Central memory CD8-positive, alpha-beta T cell (primary cell): ENCODE data around the gene CERK.

Source experiments
- ATAC-seq: fragments of 150-1000 bp; cut with Tn5 transposase; replicated peaks from 2 replicates; pipeline ENCODE4 v1.10.0; 2022; ENCODE audit warnings: mild to moderate bottlenecking, moderate FRiP score, moderate number of reproducible peaks; ENCODE audit not compliant: poor library complexity, severe bottlenecking; ENCODE audit errors: extremely low read depth
- DNase-seq, 2 donors: peaks; one replicate each; pipeline ENCODE4 v3.0.0; 2021; ENCODE audit warnings: low spot score in 2 of 2
- H3K27ac Mint-ChIP-seq: one replicate; pipeline ENCODE4 v1.8.0; 2022; ENCODE audit warnings: low read depth, mild to moderate bottlenecking, moderate library complexity, mixed read lengths
- H3K27me3 Mint-ChIP-seq: one replicate; pipeline ENCODE4 v1.8.0; 2022; ENCODE audit warnings: mixed read lengths
- H3K36me3 Mint-ChIP-seq: one replicate; pipeline ENCODE4 v1.8.0; 2022; ENCODE audit warnings: mild to moderate bottlenecking, moderate library complexity, mixed read lengths; ENCODE audit not compliant: insufficient read depth
- H3K4me1 Mint-ChIP-seq: one replicate; pipeline ENCODE4 v1.8.0; 2022; ENCODE audit warnings: mixed read lengths
- H3K4me3 Mint-ChIP-seq: one replicate; pipeline ENCODE4 v1.8.0; 2022; ENCODE audit warnings: mild to moderate bottlenecking, moderate library complexity, mixed read lengths
- H3K9me3 Mint-ChIP-seq: one replicate; pipeline ENCODE4 v1.8.0; 2022; ENCODE audit warnings: mixed read lengths

The CERK gene

DNA sequence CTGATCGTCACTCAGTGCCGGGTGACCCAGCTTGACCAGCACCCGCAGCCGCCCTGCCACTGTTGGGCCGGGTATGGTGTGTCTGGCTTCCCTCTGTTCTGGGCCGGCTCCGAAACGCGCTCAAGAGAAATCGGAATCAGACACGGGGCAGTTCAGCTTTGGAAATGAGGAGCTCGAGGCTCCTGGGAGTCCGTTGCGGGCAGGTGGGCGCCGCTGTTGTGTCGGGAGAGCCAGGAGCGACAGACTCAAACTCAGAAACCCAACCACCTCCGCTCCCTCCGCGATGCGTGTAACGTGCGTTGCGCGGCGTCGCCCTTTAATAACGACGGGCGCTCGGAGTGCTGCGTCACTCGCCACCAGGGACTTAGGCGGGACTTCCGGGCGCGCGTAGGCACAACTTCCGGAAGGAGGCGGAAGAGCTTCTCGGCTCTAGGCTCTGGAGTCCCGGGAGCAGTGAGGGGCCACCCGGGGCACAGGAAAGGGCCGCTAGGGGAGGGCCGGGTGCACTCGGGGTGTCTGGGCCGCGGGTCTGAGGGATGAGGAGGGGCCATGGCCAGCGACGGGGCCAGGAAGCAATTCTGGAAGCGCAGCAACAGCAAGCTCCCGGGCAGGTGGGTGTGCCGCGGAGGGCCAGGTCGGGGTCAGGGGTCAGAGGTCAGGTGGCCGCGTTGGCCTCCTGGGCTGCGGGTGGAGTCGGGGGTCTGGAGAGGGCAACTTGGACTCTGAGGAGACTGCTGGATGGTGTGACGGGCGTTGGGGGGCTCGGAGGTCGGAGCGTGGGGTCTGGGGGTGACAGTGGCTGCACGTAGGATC is 24.4 kb upstream of the CERK start, which contains the start of gene TBC1D22A:
Gene TBC1D22A, plus strand, starts transcription at position 413 of the 813 bp plus-strand sequence. Its CDS starts 137 bp downstream, at position 550.
- H3K27me3 Mint-ChIP-seq: no peaks in the 10 kb centered on the region
- H3K27ac Mint-ChIP-seq: peak within 1 kb of the TSS; percentile 99
- H3K4me1 Mint-ChIP-seq: peaks cover 64% of the 10 kb centered on the region
- no peaks in the 10 kb centered on the region for H3K9me3 Mint-ChIP-seq
- peaks cover 22% of the 10 kb centered on the region for H3K36me3 Mint-ChIP-seq
- peak; percentile 90 to 91 for DNase-seq
- peak; percentile 91 for ATAC-seq
- H3K4me3 Mint-ChIP-seq: peak within 1 kb of the TSS; percentile 96

DNA sequence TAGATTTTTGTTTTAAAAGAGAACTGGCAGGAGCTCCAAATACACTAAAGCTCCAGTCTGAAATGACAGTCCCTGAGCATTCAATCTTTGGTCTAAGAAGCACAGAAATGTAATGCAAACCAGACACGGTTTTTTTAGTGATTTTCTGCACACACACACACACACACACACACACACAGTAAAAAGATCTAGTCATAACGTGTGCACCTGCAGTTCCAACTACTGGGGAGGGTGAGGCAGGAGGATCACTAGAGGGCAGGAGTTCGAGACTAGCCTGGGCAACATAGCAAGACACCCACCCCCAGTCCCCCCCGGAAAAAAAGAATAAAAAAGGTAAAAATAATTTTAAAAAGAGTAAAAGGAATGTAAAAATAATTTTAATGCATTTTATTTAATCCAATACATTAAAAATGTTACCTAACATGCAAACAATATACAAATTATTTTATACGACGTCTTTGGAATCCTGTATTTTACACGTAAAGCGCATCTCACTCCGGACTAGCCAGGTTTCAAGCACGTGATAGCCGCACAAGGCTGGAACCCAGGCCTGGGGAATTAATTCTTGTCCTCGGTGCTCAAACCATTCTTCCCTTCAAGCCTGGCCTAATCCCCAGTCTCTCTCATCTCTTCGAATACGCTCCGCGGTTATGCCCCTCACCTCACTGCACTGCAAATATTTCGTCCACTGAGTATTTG is 23.6 kb upstream of the CERK start:
- ATAC-seq (peak; percentile 5), DNase-seq (no peak)
- Mint-ChIP-seq H3K4me1 (peaks cover 57% of the 10 kb centered on the region), H3K27me3 (no peaks in the 10 kb centered on the region), H3K36me3 (peaks cover 22% of the 10 kb centered on the region), H3K9me3 (no peaks in the 10 kb centered on the region), H3K27ac (peak overlapping the region; percentile 99), H3K4me3 (peak overlapping the region; percentile 96)

DNA sequence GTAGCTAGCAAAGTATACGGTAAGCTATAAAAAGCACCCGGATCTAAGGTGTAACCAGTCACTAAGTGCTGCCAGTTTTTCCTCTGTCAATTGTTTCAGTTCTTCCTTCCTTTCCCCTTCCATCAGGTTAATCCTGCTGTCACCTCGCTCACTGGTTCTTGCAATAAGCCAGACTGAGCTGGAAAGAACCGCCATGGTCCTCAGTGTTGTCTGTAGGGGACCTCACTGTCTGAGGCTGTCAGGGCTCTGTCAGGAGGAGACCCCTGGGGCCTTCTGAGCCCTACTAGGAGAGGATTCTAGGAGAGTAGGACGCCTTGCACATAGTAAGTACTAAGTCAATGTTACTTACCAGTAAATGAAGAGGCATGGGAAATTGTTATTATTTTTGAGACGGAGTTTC is 23.0 kb upstream of the CERK start:
- H3K27ac Mint-ChIP-seq: peak overlapping the region; percentile 99
- H3K36me3 Mint-ChIP-seq: peaks cover 22% of the 10 kb centered on the region
- H3K27me3 Mint-ChIP-seq: no peaks in the 10 kb centered on the region
- no peaks in the 10 kb centered on the region for H3K9me3 Mint-ChIP-seq
- no peak for DNase-seq
- H3K4me3 Mint-ChIP-seq: peak overlapping the region; percentile 96
- H3K4me1 Mint-ChIP-seq: peaks cover 54% of the 10 kb centered on the region
- no peak for ATAC-seq

DNA sequence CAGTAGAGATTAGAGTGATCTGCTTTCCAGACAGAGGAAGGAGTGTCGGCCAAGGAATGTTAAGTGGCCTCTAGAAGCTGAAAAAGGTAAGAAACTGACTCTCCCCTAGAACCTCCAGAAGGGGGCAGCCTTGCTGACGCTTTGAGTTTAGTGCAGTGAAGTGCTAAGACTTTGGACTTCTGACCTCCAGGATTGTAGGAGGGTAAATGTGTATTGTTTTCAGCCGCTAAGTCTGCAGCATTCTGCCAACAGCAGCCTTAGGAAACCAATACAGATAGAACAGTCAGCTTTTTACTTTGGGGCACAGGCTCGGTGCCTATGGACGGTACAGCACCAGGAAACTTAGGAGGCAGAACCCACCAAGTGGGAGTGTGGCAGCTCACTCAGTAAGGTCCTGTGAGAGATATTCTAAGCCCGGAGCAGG is 20.8 kb upstream of the CERK start:
- Mint-ChIP-seq H3K36me3 (peaks cover 17% of the 10 kb centered on the region), H3K4me1 (peaks cover 36% of the 10 kb centered on the region), H3K27ac (peak overlapping the region; percentile 5), H3K27me3 (no peaks in the 10 kb centered on the region), H3K4me3 (no peak overlapping the region), H3K9me3 (no peaks in the 10 kb centered on the region)
- ATAC-seq (no peak), DNase-seq (peak in 1 of 2 donors; percentile 26)

DNA sequence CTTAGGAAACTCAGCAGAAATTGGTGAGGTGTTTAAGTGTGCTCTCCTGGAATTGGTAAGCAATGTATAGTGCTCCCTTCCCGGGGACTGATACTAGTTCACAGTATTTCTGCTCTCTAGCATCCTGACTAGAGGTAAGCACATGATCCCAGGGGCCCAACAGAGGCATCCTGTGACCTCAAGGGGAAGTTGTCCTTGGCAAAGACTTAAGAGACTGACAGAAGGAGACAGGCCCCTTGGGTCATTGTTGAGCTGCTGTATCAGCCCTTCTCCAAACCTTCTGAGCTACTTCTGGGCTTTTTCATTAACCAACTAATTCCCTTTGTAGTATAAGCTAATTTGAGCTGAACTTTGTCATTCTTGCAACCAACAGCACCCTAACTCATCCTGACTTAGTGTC is 20.1 kb upstream of the CERK start:
- Mint-ChIP-seq H3K27ac (peak overlapping the region; percentile 5), H3K4me1 (peaks cover 31% of the 10 kb centered on the region), H3K9me3 (no peaks in the 10 kb centered on the region), H3K36me3 (peaks cover 16% of the 10 kb centered on the region), H3K27me3 (no peaks in the 10 kb centered on the region), H3K4me3 (no peak overlapping the region)
- DNase-seq: no peak
- no peak for ATAC-seq

DNA sequence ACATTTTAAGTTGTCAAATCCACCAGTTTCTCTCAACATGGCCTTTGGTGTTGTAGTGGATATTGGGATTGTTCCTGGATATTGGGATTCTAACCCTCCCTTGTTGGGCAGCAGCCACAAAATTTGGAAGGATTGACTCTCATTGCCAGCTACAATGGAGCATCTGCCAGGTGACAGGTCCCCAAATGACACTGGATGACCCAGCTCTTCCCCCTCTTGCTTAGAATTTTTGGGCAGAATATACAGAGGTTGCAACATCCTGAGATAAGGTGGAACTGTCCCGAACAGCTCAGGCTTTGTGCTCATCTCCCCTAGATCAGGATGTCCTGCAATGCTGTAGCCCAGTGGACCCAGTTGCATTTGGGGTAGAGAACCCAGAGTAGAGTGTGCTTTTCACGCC is 19.1 kb upstream of the CERK start:
- no peak for DNase-seq
- Mint-ChIP-seq H3K27me3 (no peaks in the 10 kb centered on the region), H3K9me3 (no peaks in the 10 kb centered on the region), H3K36me3 (peaks cover 7% of the 10 kb centered on the region), H3K27ac (no peak overlapping the region), H3K4me3 (no peak overlapping the region), H3K4me1 (peaks cover 21% of the 10 kb centered on the region)
- no peak for ATAC-seq

DNA sequence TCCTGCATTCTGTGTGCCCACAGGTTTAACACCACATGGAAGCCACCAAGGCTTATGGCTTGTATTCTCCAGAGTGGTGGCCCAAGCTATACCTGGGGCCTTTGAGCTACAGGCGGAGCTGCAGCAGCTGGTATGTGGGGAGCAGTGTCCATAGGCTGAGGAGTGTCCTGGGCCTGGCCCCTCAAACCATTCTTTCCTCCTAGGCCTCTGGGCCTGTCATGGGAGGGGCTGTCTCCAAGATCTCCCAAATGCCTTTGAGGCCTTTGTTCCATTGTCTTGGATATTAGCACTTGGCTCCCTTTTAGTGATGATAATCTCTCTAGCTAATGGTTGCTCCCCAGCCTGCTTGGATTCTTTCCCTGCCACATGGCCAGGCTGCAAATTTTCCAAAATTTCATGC is 18.0 kb upstream of the CERK start:
- peaks cover 4% of the 10 kb centered on the region for H3K36me3 Mint-ChIP-seq
- no peaks in the 10 kb centered on the region for H3K9me3 Mint-ChIP-seq
- ATAC-seq: no peak
- H3K4me1 Mint-ChIP-seq: peaks cover 15% of the 10 kb centered on the region
- no peak overlapping the region for H3K4me3 Mint-ChIP-seq
- no peaks in the 10 kb centered on the region for H3K27me3 Mint-ChIP-seq
- no peak for DNase-seq
- no peak overlapping the region for H3K27ac Mint-ChIP-seq

DNA sequence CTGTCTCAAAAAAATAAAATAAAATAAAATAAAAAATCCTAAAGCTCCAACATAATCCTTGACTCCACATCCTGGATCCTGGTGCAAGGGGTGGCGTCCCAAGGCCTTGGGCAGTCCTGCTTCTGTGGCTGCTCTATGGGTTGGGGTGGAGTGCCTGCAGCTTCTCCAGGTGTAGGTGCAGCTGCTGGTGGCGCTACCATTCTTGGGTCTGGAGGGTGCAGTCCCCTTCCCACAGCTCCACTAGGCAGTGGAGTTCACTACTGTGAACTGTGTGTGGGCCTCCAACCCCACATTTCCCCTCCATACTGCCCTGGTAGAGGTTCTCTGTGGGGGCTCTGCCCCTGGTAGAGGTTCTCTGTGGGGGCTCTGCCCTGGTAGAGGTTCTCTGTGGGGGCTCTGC is 17.5 kb upstream of the CERK start:
- DNase-seq (no peak), ATAC-seq (no peak)
- peaks cover 16% of the 10 kb centered on the region for H3K4me1 Mint-ChIP-seq
- H3K36me3 Mint-ChIP-seq: peaks cover 4% of the 10 kb centered on the region
- no peak overlapping the region for H3K4me3 Mint-ChIP-seq
- no peaks in the 10 kb centered on the region for H3K27me3 Mint-ChIP-seq
- no peak overlapping the region for H3K27ac Mint-ChIP-seq
- H3K9me3 Mint-ChIP-seq: no peaks in the 10 kb centered on the region

DNA sequence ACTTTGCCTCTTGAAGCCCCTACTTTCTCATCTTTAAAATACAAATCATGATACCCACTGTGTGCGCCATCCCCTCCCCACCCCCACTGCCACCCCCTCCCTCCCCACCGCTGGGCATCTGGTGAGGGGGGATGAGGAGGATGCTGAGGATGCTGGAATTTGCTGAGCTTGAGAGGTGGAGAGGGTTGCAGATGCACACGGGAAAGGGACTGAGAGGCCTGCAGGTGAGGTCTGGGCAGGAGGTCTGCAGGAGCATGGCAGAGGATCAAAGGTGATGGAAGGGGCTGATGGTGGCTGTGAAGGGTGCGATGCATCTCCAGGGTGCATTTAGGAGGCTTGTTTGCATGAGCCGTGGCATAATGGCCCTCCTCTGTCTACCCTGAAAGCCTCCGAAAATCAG is 16.8 kb upstream of the CERK start:
- H3K27ac Mint-ChIP-seq: no peak overlapping the region
- no peak overlapping the region for H3K4me3 Mint-ChIP-seq
- peaks cover 3% of the 10 kb centered on the region for H3K36me3 Mint-ChIP-seq
- no peaks in the 10 kb centered on the region for H3K9me3 Mint-ChIP-seq
- ATAC-seq: no peak
- no peaks in the 10 kb centered on the region for H3K27me3 Mint-ChIP-seq
- peaks cover 23% of the 10 kb centered on the region for H3K4me1 Mint-ChIP-seq
- no peak for DNase-seq

DNA sequence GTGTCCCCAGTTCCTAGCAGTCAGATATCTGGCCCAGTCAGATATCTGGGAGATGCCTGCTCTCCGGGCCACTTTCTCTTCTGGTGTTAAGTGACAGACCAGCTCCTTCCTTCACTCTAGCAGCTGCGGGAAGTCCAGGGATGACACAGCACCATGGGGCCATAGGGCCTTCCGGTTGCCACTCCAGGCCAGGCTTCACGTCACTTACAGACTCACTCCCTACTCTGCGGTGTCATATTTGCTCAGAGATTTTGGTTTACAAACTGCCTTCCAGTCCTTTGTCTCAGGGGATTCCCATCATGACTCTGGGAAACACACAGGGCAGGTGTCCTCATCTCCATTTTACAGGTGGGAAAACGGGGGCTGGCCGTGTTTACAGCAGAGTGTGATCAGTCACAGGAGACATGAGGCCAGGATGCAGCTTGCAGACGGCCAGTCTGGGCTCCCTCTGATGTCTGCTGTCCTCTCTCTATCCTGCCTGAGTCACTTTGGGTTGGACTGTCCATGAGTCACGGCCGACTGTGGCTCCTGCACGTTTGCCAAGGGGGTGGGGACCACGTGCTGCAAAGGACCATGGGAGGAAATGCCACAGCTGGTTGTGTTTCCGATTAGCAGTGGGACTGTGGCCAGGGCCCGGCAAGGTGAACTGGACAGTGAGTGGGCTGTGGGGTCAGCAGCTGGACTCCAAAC is 16.2 kb upstream of the CERK start:
- Mint-ChIP-seq H3K9me3 (no peaks in the 10 kb centered on the region), H3K36me3 (peaks cover 5% of the 10 kb centered on the region), H3K4me3 (no peak overlapping the region), H3K4me1 (peaks cover 28% of the 10 kb centered on the region), H3K27me3 (no peaks in the 10 kb centered on the region), H3K27ac (peak overlapping the region; percentile 26)
- DNase-seq (no peak), ATAC-seq (no peak)

DNA sequence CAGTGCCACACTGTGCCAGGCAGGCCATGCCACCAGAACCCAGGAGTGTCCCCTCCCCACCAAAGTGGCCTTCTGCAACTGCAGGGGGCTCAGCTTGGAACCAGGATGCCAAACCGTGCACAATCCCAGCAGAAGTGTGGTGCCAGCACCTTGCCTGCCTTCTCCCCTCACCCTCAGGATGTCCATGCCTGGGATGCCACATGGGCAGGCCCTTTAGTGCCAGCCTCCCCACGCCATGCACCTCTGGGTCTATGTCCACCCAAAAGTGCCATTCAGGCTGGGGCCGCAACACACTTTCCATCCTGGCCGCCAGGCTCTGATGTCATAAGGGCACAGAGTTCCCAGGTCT is 15.7 kb upstream of the CERK start:
- H3K9me3 Mint-ChIP-seq: no peaks in the 10 kb centered on the region
- no peaks in the 10 kb centered on the region for H3K27me3 Mint-ChIP-seq
- ATAC-seq (no peak), DNase-seq (no peak)
- peaks cover 6% of the 10 kb centered on the region for H3K36me3 Mint-ChIP-seq
- H3K4me3 Mint-ChIP-seq: no peak overlapping the region
- peaks cover 31% of the 10 kb centered on the region for H3K4me1 Mint-ChIP-seq
- H3K27ac Mint-ChIP-seq: peak overlapping the region; percentile 26

DNA sequence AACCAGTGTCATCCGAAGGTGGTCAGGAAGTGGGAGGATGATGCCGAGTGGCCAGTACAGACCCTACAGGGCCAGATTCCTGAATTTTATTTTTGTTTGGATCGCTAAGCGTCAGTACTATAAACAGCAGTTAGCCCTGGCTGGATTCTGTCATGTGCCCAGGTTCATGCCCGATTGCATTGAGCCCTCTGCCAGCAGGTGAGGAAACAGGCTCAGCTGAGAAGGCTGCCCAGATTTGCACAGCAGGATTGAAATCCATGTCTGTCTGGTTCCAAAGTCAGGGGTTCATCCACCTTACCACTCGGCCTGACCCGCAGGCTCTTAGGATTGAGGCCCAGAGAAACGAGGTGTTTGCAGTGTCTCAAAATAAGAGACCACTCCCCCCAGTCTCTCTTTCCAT is 15.3 kb upstream of the CERK start:
- H3K4me1 Mint-ChIP-seq: peaks cover 30% of the 10 kb centered on the region
- H3K9me3 Mint-ChIP-seq: no peaks in the 10 kb centered on the region
- H3K27ac Mint-ChIP-seq: no peak overlapping the region
- H3K27me3 Mint-ChIP-seq: no peaks in the 10 kb centered on the region
- ATAC-seq (no peak), DNase-seq (no peak)
- H3K36me3 Mint-ChIP-seq: peaks cover 6% of the 10 kb centered on the region
- H3K4me3 Mint-ChIP-seq: no peak overlapping the region

DNA sequence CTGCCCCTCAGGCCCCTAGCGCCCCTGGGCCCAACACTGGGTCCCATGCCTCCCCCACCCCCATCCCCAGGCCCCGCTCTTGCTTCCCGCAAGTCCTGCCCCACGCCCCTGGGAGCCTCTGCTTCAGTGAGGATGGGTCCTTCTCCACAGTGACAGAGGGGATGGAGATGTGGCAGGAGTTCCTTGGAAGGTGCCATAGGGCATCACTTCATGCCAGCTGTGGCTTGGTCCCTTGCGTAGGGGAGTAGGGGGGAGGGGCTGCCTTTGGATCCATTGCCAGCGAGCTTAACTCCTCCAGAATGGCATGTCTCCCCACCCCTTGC is 14.9 kb upstream of the CERK start:
- Mint-ChIP-seq H3K4me3 (no peak overlapping the region), H3K9me3 (no peaks in the 10 kb centered on the region), H3K27me3 (no peaks in the 10 kb centered on the region), H3K36me3 (peaks cover 6% of the 10 kb centered on the region), H3K4me1 (peaks cover 29% of the 10 kb centered on the region), H3K27ac (no peak overlapping the region)
- DNase-seq (no peak), ATAC-seq (no peak)
